Measurements from ENCODE around the gene CACNA1S. TPM values are rescaled to one million over a fixed set of nuclear protein-coding genes. Genes with fewer than 3 reads are reported as not detected.

The CACNA1S gene
- total RNA-seq, 2 experiments from 2014 or later: not detected

DNA sequence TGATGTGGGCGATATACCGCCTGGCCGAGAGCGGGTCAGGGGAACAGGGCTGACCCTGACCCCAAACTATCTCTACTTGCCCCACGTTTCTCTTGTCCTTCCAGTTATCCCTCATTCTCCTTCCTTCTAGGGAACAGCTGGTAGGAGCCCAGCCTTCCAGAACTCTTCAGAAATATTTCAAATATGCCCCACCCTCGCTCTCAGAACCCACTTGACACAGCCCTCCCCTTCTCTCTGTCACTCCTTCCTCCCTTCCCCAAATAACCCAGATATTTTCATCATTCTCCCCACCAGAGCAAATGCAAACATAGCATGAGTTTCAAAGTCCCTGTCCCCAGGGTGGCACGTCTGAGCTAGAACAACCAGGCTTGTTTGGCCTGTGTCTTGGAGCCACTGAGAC, 1.1 kb downstream of the CACNA1S start:
- Histone ChIP-seq H3K4me2 (ENCODE audit: low read length) (no peak overlapping the region), H3K9me2 (ENCODE audit: insufficient read depth, low read length) (no peaks in the 10 kb centered on the region), H3K79me2 (ENCODE audit: insufficient read depth, low read depth, low read length) (no peaks in the 10 kb centered on the region), H2AFZ (ENCODE audit: low read length) (no peak overlapping the region), H3K9me3 (ENCODE audit: low read length) (no peaks in the 10 kb centered on the region), H4K20me1 (ENCODE audit: insufficient read depth, low read length) (no peaks in the 10 kb centered on the region), H3K36me3 (ENCODE audit: insufficient read depth, low read length) (no peaks in the 10 kb centered on the region), H3K4me1 (ENCODE audit: insufficient read depth, low read length, poor library complexity, severe bottlenecking) (no peaks in the 10 kb centered on the region), H3K27ac (ENCODE audit: low read depth, low read length, poor library complexity, severe bottlenecking) (no peak overlapping the region), H3K4me3 (ENCODE audit: low read depth, low read length, poor library complexity, severe bottlenecking) (no peak overlapping the region)
- DNase-seq (ENCODE audit: low spot score): no peak
- CTCF ChIA-PET (ENCODE audit: unreplicated experiment): interaction anchor here (0.9 kb wide), 1 partner anchor 39 kb away, joined by 3 read pairs; no protein-coding TSS in a partner anchor
- TF ChIP-seq, protein P1, sequence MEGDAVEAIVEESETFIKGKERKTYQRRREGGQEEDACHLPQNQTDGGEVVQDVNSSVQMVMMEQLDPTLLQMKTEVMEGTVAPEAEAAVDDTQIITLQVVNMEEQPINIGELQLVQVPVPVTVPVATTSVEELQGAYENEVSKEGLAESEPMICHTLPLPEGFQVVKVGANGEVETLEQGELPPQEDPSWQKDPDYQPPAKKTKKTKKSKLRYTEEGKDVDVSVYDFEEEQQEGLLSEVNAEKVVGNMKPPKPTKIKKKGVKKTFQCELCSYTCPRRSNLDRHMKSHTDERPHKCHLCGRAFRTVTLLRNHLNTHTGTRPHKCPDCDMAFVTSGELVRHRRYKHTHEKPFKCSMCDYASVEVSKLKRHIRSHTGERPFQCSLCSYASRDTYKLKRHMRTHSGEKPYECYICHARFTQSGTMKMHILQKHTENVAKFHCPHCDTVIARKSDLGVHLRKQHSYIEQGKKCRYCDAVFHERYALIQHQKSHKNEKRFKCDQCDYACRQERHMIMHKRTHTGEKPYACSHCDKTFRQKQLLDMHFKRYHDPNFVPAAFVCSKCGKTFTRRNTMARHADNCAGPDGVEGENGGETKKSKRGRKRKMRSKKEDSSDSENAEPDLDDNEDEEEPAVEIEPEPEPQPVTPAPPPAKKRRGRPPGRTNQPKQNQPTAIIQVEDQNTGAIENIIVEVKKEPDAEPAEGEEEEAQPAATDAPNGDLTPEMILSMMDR (conservative IDR thresholded peaks at IDR 0.05; ENCODE audit: low read length): no peak
- no peak for TF ChIP-seq EZH2phosphoT487 (IDR thresholded peaks at IDR 0.05; ENCODE audit: borderline replicate concordance, low read depth, low read length)
- intact Hi-C loops (cut with micrococcal nuclease; ENCODE audit: unreplicated experiment): loop anchor here (10.0 kb wide), 1 partner anchor 486 kb away; the partner anchor contains the start of gene KIF14
- POLR2A ChIA-PET: no interaction called here
- BruUV-seq (replicated peaks): no TSS peak

DNA sequence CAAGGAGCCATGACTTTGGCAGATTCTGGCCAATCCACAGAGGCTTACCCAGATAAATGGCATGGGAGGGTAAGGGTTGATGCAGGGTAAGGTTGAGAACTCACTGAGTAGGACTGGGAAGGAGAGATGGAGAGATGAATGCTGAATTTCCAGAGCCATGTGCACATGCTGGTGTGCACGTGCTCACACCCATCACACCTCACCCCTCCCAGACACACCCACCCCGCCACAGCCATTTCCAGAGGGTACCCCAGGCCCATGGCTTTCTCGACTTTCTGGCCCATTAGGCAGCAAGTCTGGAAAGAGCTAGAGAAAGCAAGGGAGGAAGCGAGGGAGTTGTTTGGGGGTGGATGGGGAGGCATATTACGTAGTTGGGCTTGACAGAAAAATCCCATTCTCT, 1.6 kb downstream of the CACNA1S start:
- Histone ChIP-seq H3K27ac (ENCODE audit: low read depth, low read length, poor library complexity, severe bottlenecking) (no peak overlapping the region), H3K9me2 (ENCODE audit: insufficient read depth, low read length) (no peaks in the 10 kb centered on the region), H3K79me2 (ENCODE audit: insufficient read depth, low read depth, low read length) (no peaks in the 10 kb centered on the region), H4K20me1 (ENCODE audit: insufficient read depth, low read length) (no peaks in the 10 kb centered on the region), H3K9me3 (ENCODE audit: low read length) (no peaks in the 10 kb centered on the region), H3K36me3 (ENCODE audit: insufficient read depth, low read length) (no peaks in the 10 kb centered on the region), H3K4me3 (ENCODE audit: low read depth, low read length, poor library complexity, severe bottlenecking) (no peak overlapping the region), H3K4me2 (ENCODE audit: low read length) (no peak overlapping the region), H2AFZ (ENCODE audit: low read length) (no peak overlapping the region), H3K4me1 (ENCODE audit: insufficient read depth, low read length, poor library complexity, severe bottlenecking) (no peaks in the 10 kb centered on the region)
- TF ChIP-seq, protein P1 (conservative IDR thresholded peaks at IDR 0.05; ENCODE audit: low read length): no peak
- no peak for TF ChIP-seq EZH2phosphoT487 (IDR thresholded peaks at IDR 0.05; ENCODE audit: borderline replicate concordance, low read depth, low read length)
- no TSS peak for BruUV-seq (replicated peaks)
- CTCF ChIA-PET (ENCODE audit: unreplicated experiment): interaction anchor here (0.9 kb wide), 1 partner anchor 39 kb away, joined by 3 read pairs; no protein-coding TSS in a partner anchor
- intact Hi-C loops (cut with micrococcal nuclease; ENCODE audit: unreplicated experiment): loop anchor here (10.0 kb wide), 1 partner anchor 486 kb away; the partner anchor contains the start of gene KIF14
- POLR2A ChIA-PET: no interaction called here
- no peak for DNase-seq (ENCODE audit: low spot score)

DNA sequence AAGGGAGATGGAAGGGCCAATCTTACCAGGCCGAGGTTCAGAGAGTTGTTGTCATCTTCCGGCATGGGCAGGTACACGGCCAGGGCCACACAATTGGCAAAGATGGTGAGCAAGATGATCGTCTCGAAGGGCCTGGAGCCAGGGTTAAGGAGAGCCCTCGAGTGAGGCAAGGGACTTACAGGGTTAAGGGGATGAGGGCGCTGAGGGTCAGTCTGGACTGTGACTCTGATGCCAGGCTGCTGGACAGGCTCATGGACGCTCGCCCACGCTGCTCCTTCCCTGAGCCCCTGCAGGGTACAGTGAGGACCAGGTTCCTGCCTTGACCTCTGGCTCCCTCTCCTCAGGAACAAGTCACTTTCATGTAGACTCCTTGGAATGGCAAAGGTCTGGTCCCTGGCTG, 2.1 kb downstream of the CACNA1S start:
- no peak for DNase-seq (ENCODE audit: low spot score)
- Histone ChIP-seq H3K9me2 (ENCODE audit: insufficient read depth, low read length) (no peaks in the 10 kb centered on the region), H4K20me1 (ENCODE audit: insufficient read depth, low read length) (no peaks in the 10 kb centered on the region), H3K4me3 (ENCODE audit: low read depth, low read length, poor library complexity, severe bottlenecking) (no peak overlapping the region), H3K27ac (ENCODE audit: low read depth, low read length, poor library complexity, severe bottlenecking) (no peak overlapping the region), H3K79me2 (ENCODE audit: insufficient read depth, low read depth, low read length) (no peaks in the 10 kb centered on the region), H2AFZ (ENCODE audit: low read length) (no peak overlapping the region), H3K9me3 (ENCODE audit: low read length) (no peaks in the 10 kb centered on the region), H3K36me3 (ENCODE audit: insufficient read depth, low read length) (no peaks in the 10 kb centered on the region), H3K4me2 (ENCODE audit: low read length) (no peak overlapping the region), H3K4me1 (ENCODE audit: insufficient read depth, low read length, poor library complexity, severe bottlenecking) (no peaks in the 10 kb centered on the region)
- TF ChIP-seq, protein P1 (conservative IDR thresholded peaks at IDR 0.05; ENCODE audit: low read length): no peak
- CTCF ChIA-PET (ENCODE audit: unreplicated experiment): no interaction called here
- intact Hi-C loops (cut with micrococcal nuclease; ENCODE audit: unreplicated experiment): loop anchor here (10.0 kb wide), 1 partner anchor 485 kb away; the partner anchor contains the start of gene KIF14
- POLR2A ChIA-PET: interaction anchor here (1.1 kb wide), 1 partner anchor 142 kb away, joined by 5 read pairs; no protein-coding TSS in a partner anchor
- no TSS peak for BruUV-seq (replicated peaks)
